HK-2 (cell line): ENCODE measurements around the gene MLLT1.

Experiments
- DNase-seq: peaks from one replicate; pipeline ENCODE4 v3.0.0-alpha.2; 2018; ENCODE audit not compliant: unreplicated experiment

MLLT1 gene

GRCh38 chr19:6235031-6235951, 44.5 kb downstream of the MLLT1 start:
- DNase-seq, result no peak

- DNase-seq, result no peak
Measured at GRCh38 chr19:6234527-6234926, 45.2 kb downstream of the MLLT1 start.

- DNase-seq, result no peak
Measured at GRCh38 chr19:6233827-6234511, 45.8 kb downstream of the MLLT1 start.

GRCh38 chr19:6233056-6233826, 46.5 kb downstream of the MLLT1 start:
- no peak for DNase-seq

- no peak for DNase-seq
Measured at GRCh38 chr19:6232601-6233055, 47.1 kb downstream of the MLLT1 start.

GRCh38 chr19:6230991-6231448, 48.8 kb downstream of the MLLT1 start:
- DNase-seq, result no peak

- peak; percentile 25 for DNase-seq
Measured at GRCh38 chr19:6229951-6230712, 49.6 kb downstream of the MLLT1 start.

GRCh38 chr19:6229216-6229913, 50.4 kb downstream of the MLLT1 start:
- no peak for DNase-seq

GRCh38 chr19:6228551-6229215, 51.1 kb downstream of the MLLT1 start:
- DNase-seq, result no peak

GRCh38 chr19:6227936-6228325, 51.8 kb downstream of the MLLT1 start:
- no peak for DNase-seq

- no peak for DNase-seq
Measured at GRCh38 chr19:6227156-6227935, 52.4 kb downstream of the MLLT1 start.

- no peak for DNase-seq
Measured at GRCh38 chr19:6226444-6227155, 53.2 kb downstream of the MLLT1 start.

- DNase-seq, result no peak
Measured at GRCh38 chr19:6226012-6226411, 53.8 kb downstream of the MLLT1 start.

GRCh38 chr19:6225232-6225865, 54.4 kb downstream of the MLLT1 start:
- DNase-seq, result no peak

GRCh38 chr19:6224308-6224675, 55.5 kb downstream of the MLLT1 start:
- no peak for DNase-seq

GRCh38 chr19:6223461-6224307, 56.1 kb downstream of the MLLT1 start:
- DNase-seq, result no peak

- DNase-seq, result no peak
Measured at GRCh38 chr19:6222884-6223283, 56.9 kb downstream of the MLLT1 start.
